Karpas-422 (cell line): ENCODE data around the gene ZMIZ1. TPM values are rescaled to one million over a fixed set of nuclear protein-coding genes. Genes with fewer than 3 reads are reported as not detected.
A peak's percentile ranks its signal among the peaks of the same experiment; 100 is the strongest.

Experiments used
- DNase-seq: peaks from one replicate; pipeline ENCODE4 v3.0.0-alpha.2; 2015
- H2AFZ ChIP-seq: fragments of 200-600 bp; sonication (generic); 2 replicates; pipeline ENCODE4 v1.6.1; 2014; ENCODE audit warnings: antibody characterized with exemption, low read length, mixed read lengths
- H3K27ac ChIP-seq: fragments of 200-600 bp; sonication (generic); 2 replicates; pipeline ENCODE4 v1.5.1; 2014; ENCODE audit warnings: mild to moderate bottlenecking, low read length, moderate library complexity
- H3K27me3 ChIP-seq: fragments of 200-600 bp; sonication (generic); 2 replicates; pipeline ENCODE4 v1.6.1; 2014; ENCODE audit warnings: low read length, mixed read lengths
- H3K36me3 ChIP-seq: fragments of 200-600 bp; sonication (generic); 2 replicates; pipeline ENCODE4 v1.6.1; 2014; ENCODE audit warnings: low read length, mixed read lengths; ENCODE audit not compliant: insufficient read depth
- H3K4me1 ChIP-seq: fragments of 200-600 bp; sonication (generic); 2 replicates; pipeline ENCODE4 v1.6.1; 2014; ENCODE audit warnings: mild to moderate bottlenecking, low read length, mixed read lengths
- H3K4me2 ChIP-seq: fragments of 200-600 bp; sonication (generic); 2 replicates; pipeline ENCODE4 v1.6.1; 2014; ENCODE audit warnings: low read length, low read depth, mild to moderate bottlenecking; ENCODE audit not compliant: poor library complexity, severe bottlenecking
- H3K4me3 ChIP-seq: fragments of 200-600 bp; sonication (generic); 2 replicates; pipeline ENCODE4 v1.5.1; 2014; ENCODE audit warnings: mild to moderate bottlenecking, antibody characterized with exemption, low read length, mixed read lengths
- H3K79me2 ChIP-seq: fragments of 200-600 bp; sonication (generic); 2 replicates; pipeline ENCODE4 v1.6.1; 2014; ENCODE audit warnings: mild to moderate bottlenecking, low read length, mixed read lengths
- H3K9ac ChIP-seq: fragments of 200-600 bp; sonication (generic); 2 replicates; pipeline ENCODE4 v1.6.0; 2014; ENCODE audit warnings: low read length
- H3K9me2 ChIP-seq: fragments of 200-600 bp; sonication (generic), shearing (Covaris generic); replicated peaks from 2 replicates; pipeline ENCODE4 v1.6.0; 2014; ENCODE audit warnings: mild to moderate bottlenecking, low read length, moderate library complexity; ENCODE audit not compliant: insufficient read depth
- H3K9me3 ChIP-seq: fragments of 300-700, 200-600 bp; sonication (generic); 2 replicates; pipeline ENCODE4 v1.6.1; 2014; ENCODE audit warnings: low read length, mixed read lengths
- H4K20me1 ChIP-seq: fragments of 200-600 bp; sonication (generic); 2 replicates; pipeline ENCODE4 v1.6.1; 2014; ENCODE audit warnings: mild to moderate bottlenecking, antibody characterized with exemption, low read length, low read depth; ENCODE audit not compliant: insufficient read depth
- total RNA-seq: library from RNA; depleted of rRNA; stranded (reverse); fragments of >200 nt; shearing (Covaris generic); gene quantifications from 2 replicates; pipeline ENCODE4 v1.2.3, GENCODE V29; 2014; ENCODE audit warnings: low replicate concordance

The ZMIZ1 gene
- total RNA-seq, 1 experiment from 2014 or later: 73.1 TPM

GRCh38 chr10:79097021-79097872 is 28.5 kb downstream of the ZMIZ1 start:
- no peaks in the 10 kb centered on the region for H3K36me3 ChIP-seq
- H3K9me2 ChIP-seq: no peaks in the 10 kb centered on the region
- H3K4me2 ChIP-seq: no peak overlapping the region
- H3K4me1 ChIP-seq: peaks cover 55% of the 10 kb centered on the region
- no peak for DNase-seq
- no peaks in the 10 kb centered on the region for H3K79me2 ChIP-seq
- no peak overlapping the region for H3K9ac ChIP-seq
- no peak overlapping the region for H2AFZ ChIP-seq
- H3K9me3 ChIP-seq: no peaks in the 10 kb centered on the region
- peaks cover 76% of the 10 kb centered on the region for H4K20me1 ChIP-seq
- no peak overlapping the region for H3K27ac ChIP-seq
- no peak overlapping the region for H3K4me3 ChIP-seq
- no peaks in the 10 kb centered on the region for H3K27me3 ChIP-seq

GRCh38 chr10:79098061-79098460 is 29.3 kb downstream of the ZMIZ1 start:
- Histone ChIP-seq H3K4me1 (peaks cover 48% of the 10 kb centered on the region), H3K79me2 (no peaks in the 10 kb centered on the region), H3K4me2 (peak overlapping the region; percentile 39), H3K9me3 (no peaks in the 10 kb centered on the region), H3K9ac (no peak overlapping the region), H3K36me3 (no peaks in the 10 kb centered on the region), H3K27me3 (no peaks in the 10 kb centered on the region), H4K20me1 (peaks cover 77% of the 10 kb centered on the region), H3K4me3 (no peak overlapping the region), H3K27ac (no peak overlapping the region), H2AFZ (no peak overlapping the region), H3K9me2 (no peaks in the 10 kb centered on the region)
- DNase-seq: no peak

DNA sequence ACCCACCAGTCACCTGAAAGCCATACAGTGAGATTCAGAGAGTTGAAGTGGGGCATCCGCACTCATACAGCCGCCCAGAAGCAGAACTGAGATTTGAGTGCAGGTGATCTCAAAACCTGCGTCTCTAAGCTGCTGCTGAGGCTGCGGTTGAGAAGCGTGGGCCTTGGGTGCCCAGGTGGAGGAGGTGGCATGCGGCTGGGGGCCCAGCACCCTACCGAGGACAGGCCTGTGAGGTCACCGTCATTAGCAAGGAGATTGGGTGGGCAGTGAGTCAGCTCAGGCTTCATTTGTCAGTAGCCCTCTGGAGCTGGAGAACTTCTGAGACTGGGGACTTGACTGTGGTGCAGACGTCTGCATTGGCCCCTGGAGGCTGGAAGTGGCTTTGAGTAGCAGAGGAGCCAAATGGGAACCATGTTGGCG is 29.8 kb downstream of the ZMIZ1 start:
- H3K9me3 ChIP-seq: no peaks in the 10 kb centered on the region
- H3K9me2 ChIP-seq: no peaks in the 10 kb centered on the region
- peak; percentile 69 for DNase-seq
- H3K4me1 ChIP-seq: peaks cover 45% of the 10 kb centered on the region
- no peak overlapping the region for H2AFZ ChIP-seq
- no peak overlapping the region for H3K9ac ChIP-seq
- H3K4me2 ChIP-seq: peak overlapping the region; percentile 39
- H3K36me3 ChIP-seq: no peaks in the 10 kb centered on the region
- no peaks in the 10 kb centered on the region for H3K79me2 ChIP-seq
- no peaks in the 10 kb centered on the region for H3K27me3 ChIP-seq
- H3K27ac ChIP-seq: no peak overlapping the region
- H3K4me3 ChIP-seq: no peak overlapping the region
- peaks cover 81% of the 10 kb centered on the region for H4K20me1 ChIP-seq

DNA sequence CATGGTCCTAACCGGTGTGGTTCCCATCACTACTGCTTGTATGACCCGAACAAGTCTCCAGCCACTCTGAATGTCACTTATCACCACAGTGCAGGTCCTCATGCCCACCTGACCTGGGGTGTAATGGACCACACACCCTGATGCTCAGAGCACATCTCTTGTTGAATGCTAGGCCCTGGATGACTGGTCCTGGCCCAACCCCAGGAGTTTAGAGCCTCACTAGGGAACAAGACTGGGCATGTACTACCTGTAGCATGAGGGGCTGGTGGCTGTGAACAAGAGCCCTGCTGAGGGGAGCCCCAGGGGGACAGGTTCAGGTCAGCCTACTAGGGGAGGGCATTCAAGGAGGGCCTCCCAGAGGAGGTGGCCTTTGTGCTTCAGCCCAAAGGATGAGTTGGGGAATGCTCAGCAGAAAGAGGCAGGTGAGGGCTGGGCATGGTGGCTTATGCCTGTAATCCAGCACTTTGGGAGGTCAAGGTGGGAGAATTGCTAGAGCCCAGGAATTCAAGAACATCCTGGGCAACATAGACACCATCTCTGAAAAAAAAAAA is 31.2 kb downstream of the ZMIZ1 start:
- H4K20me1 ChIP-seq: peaks cover 78% of the 10 kb centered on the region
- H3K36me3 ChIP-seq: no peaks in the 10 kb centered on the region
- no peaks in the 10 kb centered on the region for H3K27me3 ChIP-seq
- H3K9ac ChIP-seq: no peak overlapping the region
- H3K4me1 ChIP-seq: peaks cover 35% of the 10 kb centered on the region
- no peak overlapping the region for H3K4me3 ChIP-seq
- no peak overlapping the region for H3K4me2 ChIP-seq
- H2AFZ ChIP-seq: no peak overlapping the region
- no peaks in the 10 kb centered on the region for H3K9me2 ChIP-seq
- H3K9me3 ChIP-seq: no peaks in the 10 kb centered on the region
- H3K79me2 ChIP-seq: no peaks in the 10 kb centered on the region
- H3K27ac ChIP-seq: no peak overlapping the region
- DNase-seq: no peak

- DNase-seq: no peak
Observed at GRCh38 chr10:79100771-79101170, 32.0 kb downstream of the ZMIZ1 start.

GRCh38 chr10:79101560-79102497 is 33.1 kb downstream of the ZMIZ1 start:
- H3K4me1 ChIP-seq: peaks cover 40% of the 10 kb centered on the region
- no peaks in the 10 kb centered on the region for H3K9me2 ChIP-seq
- H3K27me3 ChIP-seq: no peaks in the 10 kb centered on the region
- DNase-seq: no peak
- H2AFZ ChIP-seq: no peak overlapping the region
- no peak overlapping the region for H3K9ac ChIP-seq
- no peak overlapping the region for H3K27ac ChIP-seq
- H3K79me2 ChIP-seq: no peaks in the 10 kb centered on the region
- H3K9me3 ChIP-seq: no peaks in the 10 kb centered on the region
- H3K36me3 ChIP-seq: no peaks in the 10 kb centered on the region
- H3K4me3 ChIP-seq: no peak overlapping the region
- H3K4me2 ChIP-seq: no peak overlapping the region
- H4K20me1 ChIP-seq: peaks cover 80% of the 10 kb centered on the region

More at GRCh38 chr10:79100771-79101170, 32.0 kb downstream of the ZMIZ1 start:
- peaks cover 35% of the 10 kb centered on the region for H3K4me1 ChIP-seq
- H3K27me3 ChIP-seq: no peaks in the 10 kb centered on the region
- H3K9ac ChIP-seq: no peak overlapping the region
- H3K4me3 ChIP-seq: no peak overlapping the region
- H2AFZ ChIP-seq: no peak overlapping the region
- no peaks in the 10 kb centered on the region for H3K9me3 ChIP-seq
- no peak overlapping the region for H3K4me2 ChIP-seq
- peaks cover 75% of the 10 kb centered on the region for H4K20me1 ChIP-seq
- no peaks in the 10 kb centered on the region for H3K36me3 ChIP-seq
- H3K9me2 ChIP-seq: no peaks in the 10 kb centered on the region
- H3K27ac ChIP-seq: no peak overlapping the region
- H3K79me2 ChIP-seq: no peaks in the 10 kb centered on the region

- Histone ChIP-seq H3K4me3 (no peak overlapping the region), H3K9me3 (no peaks in the 10 kb centered on the region), H3K4me2 (no peak overlapping the region), H3K4me1 (peaks cover 47% of the 10 kb centered on the region), H4K20me1 (peaks cover 83% of the 10 kb centered on the region), H3K27ac (no peak overlapping the region), H3K27me3 (no peaks in the 10 kb centered on the region), H3K36me3 (no peaks in the 10 kb centered on the region), H3K79me2 (no peaks in the 10 kb centered on the region), H3K9me2 (no peaks in the 10 kb centered on the region), H3K9ac (no peak overlapping the region), H2AFZ (no peak overlapping the region)
- DNase-seq: no peak
Observed at GRCh38 chr10:79102498-79102874, 33.7 kb downstream of the ZMIZ1 start.

- no peak overlapping the region for H3K9ac ChIP-seq
- H3K9me2 ChIP-seq: no peaks in the 10 kb centered on the region
- no peaks in the 10 kb centered on the region for H3K9me3 ChIP-seq
- H2AFZ ChIP-seq: no peak overlapping the region
- no peaks in the 10 kb centered on the region for H3K79me2 ChIP-seq
- no peak overlapping the region for H3K27ac ChIP-seq
- H3K27me3 ChIP-seq: no peaks in the 10 kb centered on the region
- no peak for DNase-seq
- no peak overlapping the region for H3K4me2 ChIP-seq
- H3K36me3 ChIP-seq: no peaks in the 10 kb centered on the region
- peaks cover 78% of the 10 kb centered on the region for H4K20me1 ChIP-seq
- peaks cover 44% of the 10 kb centered on the region for H3K4me1 ChIP-seq
- H3K4me3 ChIP-seq: no peak overlapping the region
Observed at GRCh38 chr10:79103129-79103528, 34.4 kb downstream of the ZMIZ1 start.
